GM04503 (cell line): Measurements from ENCODE around the gene MMRN2.
"Not testable (repeated sequence)": the region's sequence is repeated elsewhere in the genome, so short reads cannot be mapped to it uniquely, and the experiment has no call there.

ENCODE experiments used
- DNase-seq: peaks from one replicate; pipeline ENCODE4 v3.0.0-alpha.2; 2012; ENCODE audit warnings: low read depth

Gene MMRN2, protein sequence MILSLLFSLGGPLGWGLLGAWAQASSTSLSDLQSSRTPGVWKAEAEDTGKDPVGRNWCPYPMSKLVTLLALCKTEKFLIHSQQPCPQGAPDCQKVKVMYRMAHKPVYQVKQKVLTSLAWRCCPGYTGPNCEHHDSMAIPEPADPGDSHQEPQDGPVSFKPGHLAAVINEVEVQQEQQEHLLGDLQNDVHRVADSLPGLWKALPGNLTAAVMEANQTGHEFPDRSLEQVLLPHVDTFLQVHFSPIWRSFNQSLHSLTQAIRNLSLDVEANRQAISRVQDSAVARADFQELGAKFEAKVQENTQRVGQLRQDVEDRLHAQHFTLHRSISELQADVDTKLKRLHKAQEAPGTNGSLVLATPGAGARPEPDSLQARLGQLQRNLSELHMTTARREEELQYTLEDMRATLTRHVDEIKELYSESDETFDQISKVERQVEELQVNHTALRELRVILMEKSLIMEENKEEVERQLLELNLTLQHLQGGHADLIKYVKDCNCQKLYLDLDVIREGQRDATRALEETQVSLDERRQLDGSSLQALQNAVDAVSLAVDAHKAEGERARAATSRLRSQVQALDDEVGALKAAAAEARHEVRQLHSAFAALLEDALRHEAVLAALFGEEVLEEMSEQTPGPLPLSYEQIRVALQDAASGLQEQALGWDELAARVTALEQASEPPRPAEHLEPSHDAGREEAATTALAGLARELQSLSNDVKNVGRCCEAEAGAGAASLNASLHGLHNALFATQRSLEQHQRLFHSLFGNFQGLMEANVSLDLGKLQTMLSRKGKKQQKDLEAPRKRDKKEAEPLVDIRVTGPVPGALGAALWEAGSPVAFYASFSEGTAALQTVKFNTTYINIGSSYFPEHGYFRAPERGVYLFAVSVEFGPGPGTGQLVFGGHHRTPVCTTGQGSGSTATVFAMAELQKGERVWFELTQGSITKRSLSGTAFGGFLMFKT

DNA sequence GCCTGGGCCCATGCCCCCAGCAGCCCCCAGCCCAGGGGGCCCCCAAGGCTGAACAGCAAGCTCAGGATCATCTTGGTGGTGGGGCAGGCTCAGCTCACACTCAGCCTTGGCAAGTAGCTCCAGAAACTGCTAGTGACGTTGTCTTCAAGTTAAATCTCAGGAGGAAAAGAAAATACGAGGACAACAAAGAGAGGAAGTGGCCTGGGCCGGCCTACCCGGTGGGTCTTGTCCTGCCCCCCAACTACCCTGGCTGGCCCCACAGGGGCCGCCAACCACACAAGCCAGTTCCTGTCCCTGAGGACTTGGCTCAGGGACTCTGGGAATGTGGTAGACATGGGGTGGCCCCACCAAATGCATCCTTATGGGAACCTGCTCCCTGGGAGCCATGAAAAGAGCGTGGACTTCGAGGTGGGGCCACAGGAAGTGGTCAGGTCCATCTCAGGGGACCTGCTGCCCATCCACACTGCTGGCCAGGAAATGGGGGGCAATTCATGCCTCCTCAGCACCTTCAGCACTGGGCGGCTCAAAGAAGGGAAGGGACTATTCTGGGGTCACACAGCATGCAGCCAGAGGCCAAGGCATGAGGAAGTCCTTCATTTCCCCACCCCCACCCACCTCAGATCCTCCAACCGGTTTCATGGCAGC is at the start of gene MMRN2:
Gene MMRN2 (minus strand): TSS at position 145 of the 645 bp plus-strand sequence. CDS start 74 bp downstream, at position 71.
- no peak for DNase-seq

DNA sequence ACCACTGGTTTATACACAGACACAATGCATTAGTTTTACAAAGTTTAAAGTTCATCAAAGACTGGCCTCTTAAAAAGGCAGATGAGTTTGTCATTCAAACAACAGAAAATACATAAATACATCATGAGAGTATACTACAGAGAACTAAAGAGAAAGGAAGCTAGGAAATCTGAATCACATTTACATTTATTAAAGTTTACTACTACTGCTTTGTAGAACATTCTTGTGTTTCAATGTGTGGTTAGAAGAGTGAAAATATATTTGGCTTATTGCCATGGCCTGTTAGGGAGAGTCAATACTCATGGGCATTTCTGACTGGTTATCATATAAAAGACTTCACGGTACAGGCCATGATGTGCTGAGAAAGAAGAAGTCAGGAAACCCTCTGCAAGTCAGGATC is 49.7 kb upstream of the MMRN2 start:
- not testable (repeated sequence) for DNase-seq

DNA sequence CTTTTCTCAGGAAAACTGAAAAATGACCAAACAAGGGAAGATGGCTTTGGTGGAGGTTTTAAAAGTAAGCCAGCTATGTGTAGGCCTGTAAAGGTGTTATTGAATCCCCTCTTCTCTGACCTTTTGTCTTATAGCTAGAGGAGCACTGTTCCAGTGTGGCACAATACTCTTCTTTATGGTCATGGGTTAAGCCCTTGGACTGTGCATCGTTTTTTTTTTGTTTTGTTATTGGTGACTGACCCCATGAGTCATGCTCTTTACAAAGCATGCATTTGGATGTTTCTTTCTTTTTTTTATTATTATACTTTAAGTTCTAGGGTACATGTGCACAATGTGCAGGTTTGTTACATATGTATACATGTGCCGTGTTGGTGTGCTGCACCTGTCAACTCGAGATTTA is 43.1 kb upstream of the MMRN2 start:
- no peak for DNase-seq

DNA sequence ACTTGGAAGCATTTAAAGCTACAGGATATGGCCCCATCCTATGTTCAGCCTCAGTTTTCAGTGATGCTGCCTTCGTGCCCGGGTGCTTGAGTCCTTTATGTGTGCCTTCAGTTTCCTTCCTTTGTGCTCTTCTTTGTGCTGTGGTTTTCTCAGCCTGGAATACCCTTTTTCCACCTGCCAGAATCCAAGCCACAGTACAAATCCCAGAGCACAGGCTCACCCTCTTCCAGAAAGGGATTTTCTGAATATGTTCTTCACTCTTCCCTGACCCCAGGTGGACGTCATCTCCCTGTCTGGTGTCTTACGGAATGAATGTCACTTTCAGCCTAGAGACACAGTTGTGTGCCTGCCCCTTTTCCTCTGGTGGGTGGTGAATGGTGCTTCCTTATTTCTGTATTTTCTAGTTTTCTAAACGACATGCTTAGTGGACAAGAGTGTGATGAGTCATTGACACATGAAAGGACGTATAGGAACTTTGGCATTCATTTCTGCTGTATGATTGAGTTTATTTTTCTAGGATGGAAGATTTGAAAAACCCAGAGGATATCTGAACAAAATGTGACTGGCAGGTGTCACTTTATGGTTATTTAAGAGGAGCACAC is 42.5 kb upstream of the MMRN2 start:
- DNase-seq: not testable (repeated sequence)

DNA sequence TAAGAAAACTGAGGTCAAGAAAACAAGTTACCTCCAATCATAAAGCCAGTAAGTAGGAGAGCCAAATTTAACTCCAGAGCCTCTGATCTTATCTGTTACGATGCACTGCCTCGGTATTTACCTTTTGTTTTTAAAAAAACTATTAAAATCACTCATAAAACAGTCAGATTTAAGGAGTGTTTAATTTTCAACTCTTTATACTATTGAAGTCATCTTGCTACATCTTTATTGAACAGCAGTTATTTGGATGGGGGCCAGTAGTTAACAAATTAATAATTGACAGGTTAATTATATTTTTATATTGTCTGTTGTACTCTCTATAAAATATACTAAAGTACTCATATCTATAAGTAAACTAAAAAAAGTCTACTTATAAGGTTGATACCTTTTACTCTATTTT is 35.5 kb upstream of the MMRN2 start:
- DNase-seq: no peak

DNA sequence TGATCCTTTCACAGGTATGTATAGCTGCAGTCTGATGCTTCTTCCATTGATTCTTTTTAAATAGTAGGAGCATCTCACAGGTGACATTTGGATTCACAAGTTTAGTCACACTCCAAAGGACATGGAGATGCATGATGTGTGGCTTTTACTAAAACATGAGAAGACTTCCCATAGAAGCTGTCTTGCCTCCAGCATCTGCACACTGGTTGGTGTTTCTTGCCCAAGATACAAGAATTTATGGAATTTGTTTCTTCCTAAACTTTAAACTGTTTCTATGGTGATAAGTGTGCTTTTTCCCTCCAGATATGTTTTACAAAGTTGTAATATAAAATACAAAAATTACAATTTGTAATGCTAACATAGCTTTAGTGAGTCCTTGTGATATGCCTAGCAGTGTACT is 35.0 kb upstream of the MMRN2 start:
- no peak for DNase-seq

DNA sequence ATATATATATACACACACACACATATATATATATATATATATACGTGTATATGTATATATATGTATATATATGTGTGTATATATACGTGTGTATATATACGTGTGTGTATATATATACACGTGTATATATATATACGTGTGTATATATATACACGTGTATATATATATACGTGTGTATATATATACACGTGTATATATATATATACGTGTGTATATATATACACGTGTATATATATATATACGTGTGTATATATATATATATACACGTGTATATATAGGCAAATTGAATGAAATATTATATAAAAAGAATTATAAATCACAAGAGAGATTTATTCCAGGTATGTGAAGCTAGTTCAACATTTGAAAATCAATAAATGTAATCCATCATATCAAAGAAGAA is 33.9 kb upstream of the MMRN2 start:
- not testable (repeated sequence) for DNase-seq

DNA sequence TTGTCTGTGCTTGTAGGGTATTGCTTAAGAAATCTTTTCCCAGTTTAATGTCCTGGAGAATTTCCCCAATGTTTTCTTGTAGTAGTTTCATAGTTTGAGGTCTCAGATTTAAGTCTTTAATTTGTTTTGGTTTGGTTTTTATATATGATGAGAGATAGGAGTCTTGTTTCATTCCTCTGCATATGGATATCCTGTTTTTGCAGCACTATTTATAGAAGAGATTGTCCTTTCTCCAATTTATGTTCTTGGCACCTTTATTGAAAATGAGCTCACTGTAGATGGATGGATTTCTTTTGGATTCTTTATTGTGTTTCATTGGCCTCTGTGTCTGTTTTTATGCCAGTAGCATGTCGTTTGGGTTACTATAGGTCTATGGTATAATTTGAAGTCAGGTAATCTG is 31.1 kb upstream of the MMRN2 start:
- no peak for DNase-seq

DNA sequence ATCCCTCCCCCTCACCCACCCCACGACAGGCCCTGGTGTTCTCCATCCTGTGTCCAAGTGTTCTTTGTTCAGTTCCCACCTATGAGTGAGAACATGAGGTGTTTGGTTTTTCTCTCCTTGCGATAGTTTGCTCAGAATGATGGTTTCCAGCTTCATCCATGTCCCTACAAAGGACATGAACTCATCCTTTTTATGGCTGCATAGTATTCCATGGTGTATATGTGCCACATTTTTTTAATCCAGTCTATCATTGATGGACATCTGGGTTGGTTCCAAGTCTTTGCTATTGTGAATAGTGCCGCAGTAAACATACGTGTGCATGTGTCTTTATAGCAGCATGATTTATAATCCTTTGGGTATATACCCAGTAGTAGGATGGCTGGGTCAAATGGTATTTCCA is 27.1 kb upstream of the MMRN2 start:
- DNase-seq: not testable (repeated sequence)

DNA sequence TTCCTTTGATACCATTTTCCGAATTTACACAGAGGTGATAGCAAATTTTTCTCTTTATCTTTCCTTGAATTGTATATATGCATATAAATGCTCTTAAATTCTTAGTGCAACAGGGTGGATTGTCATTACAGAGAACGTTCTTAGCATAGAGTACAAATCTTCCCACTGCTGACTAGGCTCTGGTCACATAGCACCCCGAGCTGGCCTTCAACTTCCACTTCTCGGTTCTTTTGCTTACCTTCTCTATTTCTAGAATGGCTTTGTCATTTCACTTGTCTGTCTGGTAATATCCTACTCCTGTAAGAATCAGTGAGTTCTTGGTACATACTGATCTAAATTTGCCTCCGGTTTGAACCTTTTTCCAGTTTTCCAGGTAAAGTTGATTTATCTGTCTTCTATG is 24.3 kb upstream of the MMRN2 start:
- DNase-seq: no peak

DNA sequence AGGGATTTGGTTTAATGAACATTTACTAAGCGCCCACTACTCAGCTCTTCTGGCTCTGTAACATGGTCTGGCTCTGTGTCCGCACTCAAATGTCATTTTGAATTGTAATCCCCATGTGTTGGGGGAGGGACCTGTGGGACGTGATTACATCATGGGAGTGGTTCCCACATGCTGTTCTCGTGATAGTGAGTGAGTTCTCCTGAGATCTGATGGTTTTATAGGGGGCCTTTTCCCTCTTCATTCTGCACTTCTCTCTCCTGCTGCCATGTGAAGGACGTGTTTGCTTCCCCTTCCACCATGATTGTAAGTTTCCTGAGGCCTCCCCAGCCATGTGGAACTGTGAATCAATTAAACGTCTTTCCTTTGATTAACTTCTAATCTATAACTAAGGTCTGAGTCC is 23.6 kb upstream of the MMRN2 start:
- not testable (repeated sequence) for DNase-seq

DNA sequence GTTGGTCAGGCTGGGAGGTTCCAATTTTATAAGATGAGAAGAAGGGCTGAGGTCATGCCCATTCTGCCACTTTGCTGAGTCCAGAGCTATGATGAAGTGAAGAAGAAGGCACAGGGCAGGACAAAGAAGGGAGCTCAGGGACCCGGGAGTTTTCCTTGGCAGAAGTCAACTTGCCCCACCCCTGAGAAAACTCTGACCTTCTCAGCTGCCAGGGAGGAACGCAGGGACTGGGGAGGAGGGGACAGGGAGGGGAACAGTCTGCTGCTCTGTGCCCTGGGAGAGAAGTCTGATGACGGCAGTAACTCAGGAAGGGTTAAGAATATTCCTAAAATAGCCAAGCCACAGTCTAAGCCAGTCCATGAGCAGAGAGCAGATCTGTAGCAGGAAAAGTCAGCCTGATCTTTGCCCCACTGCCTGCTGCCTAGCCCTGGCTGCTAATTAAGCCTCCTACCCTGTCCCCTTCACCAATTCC is 22.6 kb upstream of the MMRN2 start:
- DNase-seq: no peak

DNA sequence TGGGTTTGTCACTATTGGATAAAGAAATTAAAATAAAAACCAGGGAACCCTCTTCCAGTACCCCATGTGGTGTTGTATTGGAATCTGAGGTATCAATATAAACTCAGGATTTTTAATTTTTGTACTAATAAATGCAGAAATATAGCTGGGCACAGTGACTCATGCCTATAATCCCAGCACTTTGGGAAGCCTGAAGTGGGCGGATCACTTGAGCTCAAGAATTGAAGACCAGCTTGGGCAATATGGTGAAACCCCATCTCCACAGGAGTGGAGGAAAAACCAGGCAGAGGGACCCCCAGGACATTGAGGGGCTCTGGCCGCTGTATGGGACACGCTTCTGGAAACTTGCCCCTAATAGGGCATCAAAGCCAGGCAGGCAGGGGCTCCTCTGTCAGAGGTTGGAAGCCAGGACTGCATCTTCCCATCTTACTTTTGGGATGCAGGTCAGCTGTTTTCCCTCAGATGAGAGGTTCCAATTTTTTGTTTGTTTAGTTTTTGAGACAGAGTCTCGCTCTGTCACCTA is 21.9 kb upstream of the MMRN2 start:
- no peak for DNase-seq

DNA sequence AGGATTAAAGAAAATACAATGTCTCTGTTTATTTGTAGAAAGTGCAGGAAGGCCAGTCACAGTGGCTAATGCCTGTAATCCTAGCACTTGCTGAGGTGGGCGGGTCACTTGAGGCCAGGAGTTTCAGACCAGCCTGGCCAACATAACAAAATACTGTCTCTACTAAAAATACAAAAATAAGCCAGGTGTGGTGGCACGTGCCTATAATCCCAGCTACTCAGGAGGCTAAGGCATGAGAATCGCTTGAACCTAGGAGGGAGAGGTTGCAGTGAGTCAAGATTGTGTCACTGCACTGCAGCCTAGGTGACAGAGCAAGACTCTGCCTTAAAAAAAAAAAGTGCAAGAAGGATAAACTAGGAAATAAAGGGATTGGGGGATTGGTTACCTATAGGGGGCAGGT is 21.0 kb upstream of the MMRN2 start:
- not testable (repeated sequence) for DNase-seq

DNA sequence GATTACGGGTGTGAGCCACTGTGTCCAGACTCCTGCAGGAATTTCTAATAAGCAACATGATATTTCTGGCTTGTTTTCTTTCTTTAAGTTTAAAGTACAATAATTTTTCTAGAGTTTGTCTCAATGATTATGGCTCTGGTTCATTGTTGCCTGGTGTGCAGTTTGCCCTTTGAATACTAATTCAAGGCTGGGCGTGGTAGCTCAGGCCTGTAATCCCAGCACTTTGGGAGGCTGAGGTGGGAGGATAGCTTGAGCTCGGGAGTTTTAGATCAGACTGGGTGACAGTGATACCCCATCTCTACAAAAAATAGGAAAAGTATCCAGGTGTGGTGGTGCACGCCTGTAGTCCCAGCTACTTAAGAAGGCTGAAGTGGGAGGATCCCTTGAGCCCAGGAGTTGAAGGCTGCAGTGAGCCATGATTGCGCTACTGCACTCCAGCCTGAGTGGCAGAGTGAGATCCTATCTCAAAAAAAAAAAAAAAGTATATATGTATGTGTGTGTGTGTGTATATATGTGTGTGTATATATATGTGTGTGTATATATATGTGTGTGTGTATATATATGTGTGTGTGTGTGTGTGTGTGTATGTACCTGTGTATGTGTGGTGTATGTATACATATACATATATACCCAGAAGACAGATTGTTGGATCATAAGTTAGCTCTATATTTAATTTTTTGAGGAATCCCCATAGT is 19.1 kb upstream of the MMRN2 start:
- DNase-seq: no peak

DNA sequence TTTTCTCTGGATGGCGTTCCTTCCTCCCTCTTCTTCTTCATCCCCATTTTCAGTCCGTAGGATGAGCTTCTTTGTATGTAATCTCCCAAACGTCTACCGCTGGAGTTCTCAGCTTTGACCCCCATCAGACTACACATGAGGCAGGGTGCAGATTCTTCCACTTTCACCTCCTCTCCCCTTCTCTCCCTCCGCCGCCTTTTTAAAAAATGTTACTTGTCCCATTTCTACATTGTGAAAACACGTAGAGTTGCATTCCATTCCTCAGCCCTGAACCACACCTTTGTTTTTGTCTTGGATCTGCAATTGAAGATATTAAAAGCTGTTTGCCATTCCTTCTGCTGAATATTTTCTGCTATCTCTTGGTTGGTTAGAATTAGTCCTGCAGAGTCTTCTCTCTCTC is 17.1 kb upstream of the MMRN2 start:
- no peak for DNase-seq

DNA sequence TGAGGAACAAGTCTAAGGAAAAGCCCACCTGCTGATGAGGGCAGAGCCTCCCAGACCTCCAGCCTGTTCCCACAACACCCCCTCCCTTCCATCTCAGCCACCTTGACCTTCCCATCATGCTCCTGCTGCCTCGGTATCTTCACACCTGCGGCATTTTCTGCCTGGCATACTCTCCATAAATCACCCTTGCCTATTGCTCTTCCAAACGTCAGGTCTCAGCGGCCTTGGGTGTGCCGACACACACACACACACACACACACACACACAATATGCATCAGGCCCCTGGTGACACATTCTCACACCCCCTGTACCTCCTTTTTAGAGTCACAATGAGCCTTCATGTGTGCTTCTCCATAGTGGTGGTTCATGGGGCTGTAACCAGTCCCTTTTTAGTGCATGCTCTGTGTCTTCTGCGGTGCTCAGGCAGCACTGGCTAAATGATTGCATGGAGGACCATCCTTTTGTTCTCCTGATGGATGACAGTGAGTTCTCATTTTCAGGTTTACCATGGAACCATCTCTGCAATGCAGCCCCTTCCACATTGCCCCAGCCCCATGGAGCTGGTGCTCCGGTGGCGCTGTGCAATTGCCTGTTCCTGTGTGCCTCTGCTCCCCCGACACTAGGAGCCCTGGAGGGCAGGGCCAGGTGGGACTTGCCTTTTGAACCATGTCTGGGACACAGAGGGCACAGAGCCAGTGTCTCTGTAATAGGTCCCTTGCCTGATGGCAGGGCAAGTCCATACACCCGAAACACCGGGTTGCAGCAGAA is 15.4 kb upstream of the MMRN2 start:
- no peak for DNase-seq

DNA sequence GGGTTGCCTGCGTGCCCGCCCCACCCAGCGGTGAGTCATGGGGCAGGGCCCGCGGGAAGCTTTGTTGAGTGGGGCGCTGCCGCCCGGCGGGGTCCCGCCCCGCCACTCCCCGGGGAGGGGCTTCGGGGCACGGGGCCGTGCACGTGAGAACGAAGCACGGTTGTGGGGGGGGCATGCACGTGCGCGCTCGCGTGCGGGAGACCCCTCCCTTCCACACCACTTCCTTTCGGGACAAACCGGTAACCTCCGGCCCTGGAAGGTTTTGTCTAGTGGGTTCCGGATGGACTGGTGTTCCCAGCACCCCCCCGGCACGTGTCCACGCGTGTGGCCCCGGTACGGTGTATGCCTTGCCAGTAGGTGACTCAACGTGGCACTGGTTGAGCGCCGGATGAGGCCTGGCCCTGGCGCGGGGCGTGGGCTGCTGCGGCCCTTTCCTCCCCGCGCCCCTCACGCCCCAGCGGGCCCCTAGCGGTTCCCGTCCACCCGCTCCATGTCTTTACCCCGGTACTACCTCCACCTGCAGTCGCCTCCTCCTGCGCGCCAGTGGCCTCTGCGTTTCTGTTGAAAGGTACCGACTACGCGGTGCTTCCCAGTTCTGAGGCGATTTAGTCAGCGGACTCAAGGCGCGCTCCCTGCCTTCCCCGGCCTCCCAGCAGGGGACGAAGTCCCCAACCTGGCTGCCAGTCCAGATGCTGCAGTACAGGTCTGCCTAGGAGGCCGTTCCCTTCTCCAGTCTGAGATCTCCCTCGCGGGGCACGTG is 14.0 kb upstream of the MMRN2 start:
- peak; percentile 55 for DNase-seq

DNA sequence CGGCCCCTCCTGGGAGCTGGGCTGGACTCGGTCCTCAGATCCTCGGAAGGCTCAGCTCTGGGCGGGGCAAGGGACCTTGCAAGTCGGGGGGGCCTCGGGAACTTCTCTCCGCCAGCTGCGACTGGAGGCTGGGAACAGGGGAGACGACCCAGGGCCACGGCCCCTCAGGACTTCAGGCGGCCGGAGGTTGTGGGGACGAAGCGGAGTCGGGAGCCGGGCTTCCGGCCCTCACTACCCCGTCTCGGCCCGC is 13.5 kb upstream of the MMRN2 start:
- DNase-seq: no peak
